Measurements from ENCODE around the gene IGLL5.

The IGLL5 gene

DNA sequence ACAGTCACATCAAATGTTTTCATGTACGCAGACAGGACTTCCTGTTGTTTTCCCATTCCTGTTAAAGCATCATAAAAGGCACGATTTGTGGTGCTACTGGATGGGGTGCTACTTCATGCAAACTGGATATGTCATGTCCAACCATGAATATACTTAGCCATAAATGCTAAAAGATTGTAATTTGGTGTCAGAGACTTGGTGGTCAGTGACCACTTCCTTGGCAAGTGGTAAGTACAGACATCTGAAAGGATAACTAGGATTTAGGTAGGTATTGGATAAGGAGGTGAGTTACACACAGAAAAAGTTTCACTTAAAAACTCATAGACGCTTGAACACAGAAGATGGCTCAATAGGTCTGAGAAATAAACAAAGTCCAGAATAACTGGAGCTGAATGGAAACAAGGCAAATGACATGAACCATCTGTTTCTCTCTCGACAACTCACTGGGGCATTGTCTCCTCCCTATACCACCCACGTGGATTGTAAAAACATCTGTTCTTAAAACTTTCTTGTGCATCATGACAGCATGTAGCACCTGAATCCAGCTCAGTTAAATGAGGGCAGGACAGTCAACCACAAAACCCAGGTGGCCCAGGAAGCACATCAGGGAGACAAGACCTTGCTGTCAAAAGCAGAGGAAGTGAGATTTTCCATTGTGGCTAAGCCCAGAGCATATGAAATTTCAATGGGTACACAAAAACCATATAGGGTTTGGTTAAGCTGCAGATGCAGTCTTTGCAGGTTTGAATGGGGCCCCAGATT, 22.1 kb upstream of the IGLL5 start:
- no peak for DNase-seq

DNA sequence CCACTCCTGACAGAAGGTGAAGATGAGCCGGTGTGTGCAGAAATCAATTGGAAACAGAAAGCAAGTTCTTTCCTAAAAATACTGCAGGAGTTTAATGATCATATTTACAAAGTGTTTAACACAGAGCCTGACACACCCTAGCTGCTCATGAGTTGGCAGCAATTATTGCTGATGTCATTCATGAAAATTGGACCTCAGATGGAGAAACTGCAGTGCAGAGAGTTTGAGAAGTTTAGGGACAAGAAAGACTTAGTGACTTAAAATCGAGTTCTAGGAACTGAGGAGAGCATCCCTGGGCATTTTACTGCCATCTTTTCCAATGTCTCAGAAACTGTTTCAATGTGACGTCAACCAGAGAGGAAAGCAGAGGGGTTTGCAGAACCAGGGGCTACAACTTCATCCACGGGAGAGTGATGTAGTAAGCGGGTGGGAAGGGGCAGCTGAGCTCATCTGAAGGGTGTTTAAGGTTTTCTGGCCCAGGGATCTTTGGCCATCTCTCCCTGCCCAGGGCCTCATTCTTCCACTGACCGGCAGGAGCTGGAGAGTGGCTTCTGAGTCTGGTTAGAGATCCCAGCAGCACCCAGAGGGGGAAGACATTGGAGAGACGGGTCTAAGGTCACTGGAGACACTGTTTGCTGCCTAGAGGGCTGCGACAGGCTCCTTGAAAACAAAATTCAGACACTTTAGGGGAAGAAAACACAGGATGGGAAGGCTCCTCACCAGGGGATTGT, 21.1 kb upstream of the IGLL5 start:
- DNase-seq = no peak

GRCh38 chr22:22867996-22868715, 19.5 kb upstream of the IGLL5 start:
- no peak for DNase-seq

GRCh38 chr22:22870577-22871404, 16.8 kb upstream of the IGLL5 start:
- DNase-seq = no peak

- no peak for DNase-seq
Measured at GRCh38 chr22:22871536-22872278, 15.9 kb upstream of the IGLL5 start.

- no peak for DNase-seq
Measured at GRCh38 chr22:22872722-22873708, 14.6 kb upstream of the IGLL5 start.

GRCh38 chr22:22877523-22878210, 9.9 kb upstream of the IGLL5 start:
- peak; percentile 76 for DNase-seq

GRCh38 chr22:22878211-22878570, 9.4 kb upstream of the IGLL5 start:
- no peak for DNase-seq

DNA sequence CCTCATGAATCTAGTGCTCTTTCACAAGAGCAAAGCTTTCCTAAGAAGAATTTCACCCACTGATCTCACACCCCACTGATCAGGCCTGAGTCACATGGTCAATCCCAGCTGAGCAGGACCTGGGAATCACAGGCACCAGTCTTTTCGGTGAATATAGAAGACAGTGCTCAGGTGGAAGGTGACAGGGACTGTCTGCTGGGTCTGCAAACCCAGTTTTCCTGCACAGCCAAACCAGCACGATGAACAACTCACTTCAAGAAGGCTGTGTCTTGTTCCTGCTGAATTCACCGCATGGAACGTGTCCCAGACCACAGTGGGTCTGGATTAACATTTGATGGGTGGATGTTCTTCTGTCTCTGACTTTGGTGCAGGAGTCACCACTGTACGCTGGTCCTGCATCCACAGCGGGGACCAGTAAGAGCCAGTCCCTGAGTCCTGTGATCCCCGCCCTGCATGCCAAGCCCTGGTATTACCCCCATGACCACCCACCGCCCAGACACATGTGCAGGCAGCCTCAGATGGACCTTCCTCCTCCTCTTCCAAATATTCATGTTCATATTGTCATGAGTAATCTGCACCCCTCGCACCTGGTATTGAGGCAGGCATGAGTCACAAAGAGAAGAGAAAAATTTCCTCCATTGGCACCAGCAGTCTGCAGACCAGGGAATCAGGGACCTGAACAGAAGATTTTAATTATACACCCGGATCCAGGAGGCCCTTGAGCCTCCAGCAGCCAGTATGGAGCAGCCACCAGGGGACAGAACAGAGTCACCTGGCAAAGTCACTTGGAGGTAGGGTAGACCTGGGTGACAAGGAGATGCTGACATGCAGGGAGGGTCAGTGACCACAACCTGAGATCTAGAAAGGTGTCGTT, 8.6 kb upstream of the IGLL5 start:
- no peak for DNase-seq

GRCh38 chr22:22879675-22880155, 7.9 kb upstream of the IGLL5 start:
- DNase-seq = no peak

- DNase-seq = no peak
Measured at GRCh38 chr22:22880645-22881044, 7.0 kb upstream of the IGLL5 start.

GRCh38 chr22:22881116-22882000, 6.3 kb upstream of the IGLL5 start:
- DNase-seq = no peak

DNA sequence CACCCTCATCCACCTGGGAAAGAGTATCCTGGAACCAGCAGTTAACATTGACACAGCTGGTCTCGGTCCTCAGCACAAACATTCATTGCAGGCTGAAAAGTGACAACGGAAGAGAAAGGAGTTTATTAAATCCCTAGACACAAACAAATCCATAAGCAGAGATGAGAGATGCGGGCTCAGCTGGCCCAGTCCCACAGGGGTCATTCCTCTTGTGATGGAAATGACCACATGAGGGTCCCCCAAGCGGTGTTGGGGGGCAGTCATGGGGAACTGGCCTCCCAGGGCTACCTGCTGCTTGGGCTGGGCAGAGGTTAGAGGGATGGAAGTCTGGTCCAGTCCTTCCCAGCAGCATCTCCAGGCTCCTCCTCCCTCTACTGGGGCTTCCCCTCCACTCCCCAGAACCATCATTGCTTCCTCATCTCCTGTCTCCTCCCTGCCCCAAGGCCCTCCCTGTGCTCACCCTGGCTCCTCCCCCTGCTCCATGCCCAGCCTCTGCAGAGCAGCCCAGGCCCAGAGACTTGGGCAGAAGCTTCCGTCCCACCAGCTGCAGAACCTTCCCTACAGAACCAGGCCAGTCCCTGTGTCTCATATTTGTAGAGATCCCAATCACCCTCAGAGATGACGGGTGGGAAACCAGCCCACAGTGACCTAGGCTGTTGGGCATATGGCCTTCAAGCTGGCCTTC, 5.4 kb upstream of the IGLL5 start:
- no peak for DNase-seq

DNA sequence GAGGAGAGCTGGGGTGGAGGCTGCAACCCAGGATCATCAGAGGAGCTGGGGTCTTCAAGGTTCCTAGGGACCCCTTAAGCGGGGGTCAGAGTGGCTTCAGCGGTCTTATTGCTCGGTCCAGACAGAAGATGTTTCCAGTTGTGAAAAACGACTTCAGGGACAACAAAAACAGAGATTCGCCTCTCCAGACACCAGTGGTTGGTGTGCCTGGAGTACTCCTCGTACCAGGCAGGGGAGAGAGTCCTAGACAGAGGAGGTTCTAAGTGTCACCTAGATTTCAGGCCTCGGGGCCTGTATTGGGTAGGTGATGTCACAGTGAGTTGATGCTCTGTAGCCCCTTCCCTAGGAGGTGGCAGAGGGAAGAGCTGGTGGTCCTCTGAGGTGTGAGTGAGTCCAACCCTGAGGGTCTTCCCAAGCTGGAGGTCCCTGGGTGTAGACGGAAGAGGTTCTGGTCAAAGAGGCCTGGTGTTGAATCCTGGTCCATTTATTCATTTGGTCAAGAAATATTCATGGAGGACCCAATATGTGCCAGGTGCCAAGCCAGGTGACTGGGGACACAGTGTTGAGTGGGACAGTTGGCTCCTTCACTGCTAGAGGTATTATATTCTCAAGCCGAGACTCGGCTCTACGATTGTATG, 4.4 kb upstream of the IGLL5 start:
- no peak for DNase-seq

DNA sequence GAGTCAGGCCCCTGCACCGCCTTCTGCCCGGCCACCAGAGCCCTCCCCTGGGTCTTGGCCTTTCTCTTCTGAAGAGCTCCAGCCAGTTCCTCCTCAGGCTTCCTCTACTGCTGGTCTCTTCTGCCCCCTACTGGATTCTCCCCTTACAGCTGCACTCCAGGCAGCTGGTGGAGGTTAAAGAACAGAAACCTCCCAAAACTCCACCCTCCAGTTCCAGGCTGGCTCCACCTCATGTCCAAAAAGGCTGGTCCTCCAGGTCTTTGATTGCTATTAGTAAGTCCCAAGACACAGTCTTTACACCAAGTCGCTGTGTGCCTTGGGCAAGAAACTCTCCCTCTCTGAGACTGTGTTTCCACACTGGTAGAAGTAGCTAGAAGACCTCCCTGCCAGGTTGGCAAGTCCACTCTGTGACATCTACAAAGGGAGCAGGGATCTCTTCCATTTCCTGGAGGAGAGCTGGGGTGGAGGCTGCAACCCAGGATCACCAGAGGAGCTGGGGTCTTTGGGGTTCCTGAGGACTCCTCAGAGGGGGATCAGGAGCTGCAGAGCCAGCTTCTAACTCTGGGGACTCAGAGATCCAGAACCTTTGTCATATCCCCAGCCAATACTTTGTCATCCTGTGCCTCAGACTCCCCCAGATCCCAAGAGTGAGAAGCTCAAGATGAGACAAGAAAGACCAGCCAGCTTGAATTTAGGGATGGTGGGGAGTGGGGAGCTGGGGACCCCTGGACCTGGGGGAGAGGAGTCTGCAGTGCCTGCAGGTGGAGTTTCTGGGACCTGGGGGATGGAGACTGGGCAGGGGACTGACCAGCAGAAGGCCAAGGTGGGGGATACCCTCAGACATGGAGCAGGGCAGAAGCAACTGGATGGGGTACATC, 3.4 kb upstream of the IGLL5 start:
- DNase-seq = peak; percentile 82
